Esophagus mucosa (tissue), 1 donor: ENCODE results near the gene KIF12. TPM values are rescaled to one million over a fixed set of nuclear protein-coding genes. Genes with fewer than 3 reads are reported as not detected.
"Not testable (repeated sequence)": the region's sequence is repeated elsewhere in the genome, so short reads cannot be mapped to it uniquely, and the experiment has no call there.

Experiments
- ATAC-seq: fragments of 200-7000 bp; cut with Tn5 transposase; one replicate; pipeline ENCODE4 v1.9.1; 2020
- total RNA-seq: library from RNA; stranded (reverse); gene quantifications from one replicate; pipeline ENCODE4 v1.2.4, GENCODE V29; 2023
- donor health status: DM: yes; HTN: yes; CAD: no.

Gene KIF12
- 0.56 TPM for total RNA-seq

DNA sequence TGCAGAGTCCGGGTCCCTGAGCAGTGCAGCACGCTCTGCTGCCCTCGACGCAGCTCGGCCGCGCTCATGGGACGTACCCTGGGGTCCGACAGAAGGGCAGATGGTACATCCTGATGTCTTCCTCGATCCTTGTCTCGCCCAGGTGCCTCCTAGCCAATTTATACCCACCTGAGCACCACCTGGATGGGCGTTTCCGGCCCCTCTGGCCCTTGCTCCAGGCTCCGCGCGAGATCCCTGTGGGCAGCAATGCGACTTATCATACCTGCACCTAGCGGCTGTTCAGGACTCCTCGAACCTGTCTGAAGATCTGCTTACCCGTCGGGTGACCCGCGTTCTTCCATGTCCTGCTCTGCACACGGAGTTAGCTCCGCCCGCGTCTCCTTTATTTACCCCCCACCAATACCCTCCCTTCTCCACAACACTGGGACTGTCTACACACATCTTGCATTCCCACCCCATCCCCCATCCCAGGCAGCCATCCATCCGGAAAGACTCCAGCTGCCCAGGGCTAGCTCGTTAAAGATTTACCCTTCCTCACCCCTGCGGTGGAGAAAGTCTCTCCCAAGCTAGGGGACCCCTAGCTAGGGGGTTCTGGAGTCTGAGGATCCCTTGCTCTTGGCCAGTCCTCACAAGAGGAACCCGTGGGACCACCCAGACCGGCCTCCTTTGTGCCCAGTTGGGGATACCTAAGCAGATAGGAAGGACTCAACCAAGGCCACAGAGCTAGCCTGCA is at the start of gene KIF12:
KIF12 (minus strand) TSS at position 357 of the 733 bp plus-strand sequence; CDS start at position 341, 16 bp downstream.
- peak; percentile 4 for ATAC-seq

DNA sequence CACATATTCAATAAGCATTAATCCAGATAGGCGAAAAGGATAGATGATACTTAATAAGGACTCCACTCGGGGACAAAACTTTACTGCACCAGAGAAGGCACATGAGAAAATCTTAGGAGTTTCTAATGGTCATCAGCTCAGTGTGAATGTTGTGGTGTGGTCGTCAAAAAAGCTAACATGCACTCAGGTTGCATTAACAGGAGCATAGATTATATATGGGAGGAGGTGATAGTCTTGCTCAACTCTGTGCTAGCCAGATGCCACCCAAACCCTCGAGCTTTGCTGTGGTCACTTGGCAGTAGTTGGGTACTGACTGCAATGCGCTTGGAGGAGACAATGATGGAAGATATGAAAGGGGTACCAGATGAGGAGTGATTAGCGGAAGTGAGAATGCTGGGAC is 47.6 kb upstream of the KIF12 start:
- no peak for ATAC-seq

DNA sequence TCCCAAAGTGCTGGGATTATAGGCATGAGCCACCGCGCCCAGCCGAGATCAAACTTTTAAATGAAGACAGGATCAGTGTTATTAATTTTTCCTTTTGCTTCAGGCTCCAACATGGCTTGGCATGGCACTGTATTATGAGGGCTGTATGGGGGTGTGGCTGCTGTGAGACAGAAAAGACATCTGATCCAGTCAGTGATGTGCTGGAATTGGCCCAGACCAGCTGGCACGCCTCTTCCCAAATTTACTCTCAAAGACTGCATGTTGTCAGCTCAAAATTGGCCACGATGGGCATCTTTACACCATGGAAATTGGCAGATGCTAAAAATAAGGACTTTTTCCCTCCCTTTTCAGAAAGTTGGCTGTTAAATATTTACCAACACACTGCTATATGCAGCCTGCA is 44.1 kb upstream of the KIF12 start:
- peak; percentile 77 for ATAC-seq

DNA sequence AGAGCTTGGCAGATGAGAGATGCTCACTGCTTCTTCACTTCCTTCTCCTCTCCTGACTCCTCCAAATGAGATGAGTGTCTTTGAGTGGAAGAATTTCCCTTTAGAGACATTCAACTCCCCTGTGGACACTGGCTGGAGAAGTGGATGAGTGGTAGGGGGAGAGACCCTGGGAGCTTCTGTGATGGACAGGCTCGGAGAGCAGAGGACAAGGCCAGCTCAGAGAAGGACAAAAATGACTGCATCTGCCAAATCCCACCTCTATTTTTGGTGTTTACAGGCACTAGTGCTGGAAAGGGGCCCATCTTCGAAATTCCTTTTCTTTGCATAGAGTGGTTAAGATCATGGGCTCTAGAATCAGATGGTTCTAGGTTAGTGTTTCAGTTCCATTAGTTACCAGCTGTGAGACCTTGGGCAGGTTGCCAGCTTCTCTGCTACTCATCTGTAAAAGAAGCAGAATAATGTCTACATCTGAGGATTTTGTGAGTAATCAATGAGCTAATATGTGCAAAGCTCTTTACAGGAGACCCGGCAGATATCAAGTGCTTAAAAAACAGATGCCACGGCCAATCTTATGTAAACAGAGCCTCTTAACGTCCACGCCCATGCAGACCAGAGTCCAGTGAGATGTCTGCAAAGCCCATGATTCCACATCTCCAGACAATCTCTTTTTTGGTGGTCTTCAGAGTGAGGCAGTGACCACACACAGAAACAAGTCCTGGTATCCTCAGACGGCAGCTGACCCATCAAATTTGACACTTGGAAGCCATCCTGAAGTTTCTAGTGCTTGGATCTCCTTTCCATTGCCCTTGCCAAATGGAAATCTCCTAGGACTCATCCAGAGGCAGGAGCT is 42.7 kb upstream of the KIF12 start:
- ATAC-seq, result no peak

DNA sequence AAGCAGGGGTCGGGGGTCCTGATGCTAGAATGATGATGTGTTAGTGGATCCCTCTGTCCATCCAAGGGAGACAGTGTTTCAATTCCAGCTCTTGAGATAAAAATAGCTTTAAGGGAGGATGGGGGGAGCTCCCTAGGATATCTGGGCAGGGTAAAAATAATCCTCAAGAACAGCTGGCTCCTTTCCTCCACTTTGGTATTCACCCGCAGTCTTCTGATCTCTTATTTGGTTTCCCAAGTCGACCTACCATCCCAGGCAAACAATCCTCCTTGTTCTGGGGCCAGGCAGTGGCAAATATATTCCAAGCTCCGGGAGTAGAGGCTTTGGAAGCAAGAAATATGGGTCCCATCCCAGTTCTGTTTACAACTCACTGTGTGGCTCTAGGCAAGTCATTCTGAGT is 41.8 kb upstream of the KIF12 start:
- ATAC-seq, result no peak

- no peak for ATAC-seq
Measured at GRCh38 chr9:114140401-114140800, 41.3 kb upstream of the KIF12 start.

DNA sequence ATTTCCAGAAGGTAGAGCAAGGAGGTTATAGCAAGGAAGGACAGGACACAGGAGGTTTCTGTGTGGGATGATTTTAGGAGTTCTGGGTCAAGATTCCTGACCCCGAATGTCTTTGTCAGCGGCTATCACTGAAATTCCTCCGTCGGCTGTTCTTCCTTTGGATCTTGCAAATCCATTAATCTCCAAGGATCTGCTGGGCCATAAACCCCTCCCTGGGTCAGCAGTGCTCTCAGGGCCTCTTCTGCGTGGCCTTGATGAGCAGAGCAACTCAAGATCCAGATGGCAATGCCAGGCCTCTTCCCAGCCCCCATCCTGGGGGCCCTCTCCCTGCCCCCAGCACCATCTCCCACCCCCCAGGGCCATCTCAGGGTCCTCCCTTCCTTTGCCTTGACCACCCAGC is 40.0 kb upstream of the KIF12 start:
- ATAC-seq, result no peak

- ATAC-seq, result no peak
Measured at GRCh38 chr9:114138552-114138971, 39.5 kb upstream of the KIF12 start.

- ATAC-seq, result no peak
Measured at GRCh38 chr9:114137831-114138230, 38.7 kb upstream of the KIF12 start.

GRCh38 chr9:114134827-114135396 is 35.8 kb upstream of the KIF12 start:
- ATAC-seq, result no peak

- no peak for ATAC-seq
Measured at GRCh38 chr9:114132550-114132918, 33.4 kb upstream of the KIF12 start.

DNA sequence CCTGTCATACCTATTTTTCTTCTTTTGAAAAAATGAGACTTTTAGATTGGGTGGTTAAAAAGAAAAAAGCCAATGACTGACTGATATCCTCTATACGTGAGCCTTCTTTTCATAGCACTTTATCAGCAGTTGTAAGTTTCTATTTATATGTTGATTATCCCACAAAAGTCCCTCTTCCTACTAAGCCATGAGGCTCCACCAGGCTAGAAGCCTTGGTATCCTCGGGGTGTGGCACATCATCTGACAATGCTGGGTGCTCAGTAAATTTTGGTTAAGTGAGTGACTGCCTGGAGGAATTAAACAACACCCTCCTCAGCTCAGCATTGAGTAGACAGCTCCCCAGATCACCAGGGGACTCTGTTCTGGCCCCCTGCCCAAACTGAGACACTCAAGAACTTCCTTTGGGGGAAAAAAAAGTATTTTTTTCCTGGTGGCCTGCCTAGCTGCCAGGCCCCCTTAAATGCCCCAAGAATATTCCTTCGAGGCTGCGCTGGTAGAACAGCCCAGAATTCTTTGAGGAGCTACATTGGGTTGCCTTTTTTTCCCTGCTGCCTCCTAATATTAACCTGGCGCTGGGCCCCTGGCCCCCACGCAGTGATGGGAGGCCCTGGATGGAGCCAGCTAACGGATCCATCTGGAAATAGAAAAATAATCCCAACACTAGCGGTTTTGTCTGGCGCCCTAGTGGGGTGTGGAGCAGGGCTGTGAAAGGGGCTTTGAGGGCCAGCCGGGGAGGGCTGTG is 32.9 kb upstream of the KIF12 start:
- ATAC-seq, result no peak

- no peak for ATAC-seq
Measured at GRCh38 chr9:114130624-114131277, 31.7 kb upstream of the KIF12 start.

- ATAC-seq, result no peak
Measured at GRCh38 chr9:114130141-114130540, 31.0 kb upstream of the KIF12 start.

- not testable (repeated sequence) for ATAC-seq
Measured at GRCh38 chr9:114128759-114129158, 29.7 kb upstream of the KIF12 start.

GRCh38 chr9:114126247-114127060 is 27.4 kb upstream of the KIF12 start:
- ATAC-seq, result no peak

GRCh38 chr9:114125476-114126013 is 26.5 kb upstream of the KIF12 start:
- no peak for ATAC-seq

GRCh38 chr9:114124666-114125475 is 25.8 kb upstream of the KIF12 start:
- no peak for ATAC-seq

GRCh38 chr9:114124138-114124537 is 25.0 kb upstream of the KIF12 start:
- ATAC-seq, result no peak
